SHP77 treated with DMSO at 0.1 percent for 48 hours (cell line): ENCODE data around the gene CLPSL1.
"Not testable (repeated sequence)": the region's sequence is repeated elsewhere in the genome, so short reads cannot be mapped to it uniquely, and the experiment has no call there.

Experiments
- DNase-seq: peaks from one replicate; lab custom pipeline; 2025; lab: John Stamatoyannopoulos, UW

CLPSL1 gene

DNA sequence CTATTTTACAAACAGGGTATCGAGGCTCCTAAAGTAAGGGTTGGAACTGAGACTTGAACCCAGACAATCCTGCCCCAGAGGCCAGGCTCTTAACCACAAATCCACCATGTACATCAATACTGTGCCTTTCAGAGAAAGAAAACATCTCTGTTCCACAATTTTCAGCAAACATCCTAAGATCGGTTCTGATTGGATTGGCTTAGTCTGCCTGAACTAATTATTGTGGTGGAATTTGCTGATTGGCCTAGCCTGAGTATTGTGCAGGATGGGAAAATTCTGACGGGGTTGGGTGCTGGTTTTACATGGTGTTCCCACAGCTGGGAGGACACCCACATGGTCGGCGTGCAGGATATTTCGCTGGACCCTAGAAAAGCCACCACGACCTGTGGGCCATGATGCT is at the start of gene CLPSL1:
Gene CLPSL1, plus strand, starts transcription at position 301 of the 400 bp plus-strand sequence. Its CDS starts 92 bp downstream, at position 393.
- DNase-seq: no peak

DNA sequence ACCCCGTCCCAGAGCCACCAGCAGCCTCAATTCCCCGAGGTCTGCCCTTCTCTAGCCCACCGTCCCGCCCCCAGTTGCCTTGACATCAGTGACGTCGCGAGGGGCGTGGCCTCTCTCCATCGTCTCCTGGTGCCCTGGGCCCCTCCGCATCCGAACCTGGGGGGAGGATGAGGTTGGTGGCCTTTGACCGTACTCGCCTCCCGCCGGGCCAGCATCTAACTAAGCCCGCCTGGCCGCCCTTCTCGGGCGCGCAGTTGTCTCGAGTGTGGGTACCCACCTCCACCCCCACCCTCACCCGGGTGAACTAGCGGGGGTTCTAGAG is 49.4 kb upstream of the CLPSL1 start:
- DNase-seq: peak; percentile 64

GRCh38 chr6:35731736-35732532 is 48.9 kb upstream of the CLPSL1 start:
- DNase-seq: peak; percentile 56

DNA sequence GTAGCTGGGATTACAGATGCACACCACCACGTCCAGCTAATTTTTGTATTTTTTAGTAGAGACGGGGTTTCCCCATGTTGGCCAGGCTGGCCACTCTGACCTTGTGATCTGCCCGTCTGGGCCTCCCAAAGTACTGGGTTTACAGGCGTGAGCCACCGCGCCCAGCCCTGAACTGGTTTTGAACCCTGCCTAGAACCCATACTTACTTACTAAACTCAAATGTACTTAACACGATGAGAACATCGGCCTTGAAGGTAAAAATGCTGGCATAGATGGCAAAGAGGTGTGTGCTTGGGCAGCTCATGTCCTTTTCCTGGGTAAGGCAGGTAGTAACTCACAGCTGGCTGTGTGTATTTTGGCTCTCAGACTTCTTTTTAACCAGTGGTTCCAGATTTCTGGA is 47.2 kb upstream of the CLPSL1 start:
- no peak for DNase-seq

DNA sequence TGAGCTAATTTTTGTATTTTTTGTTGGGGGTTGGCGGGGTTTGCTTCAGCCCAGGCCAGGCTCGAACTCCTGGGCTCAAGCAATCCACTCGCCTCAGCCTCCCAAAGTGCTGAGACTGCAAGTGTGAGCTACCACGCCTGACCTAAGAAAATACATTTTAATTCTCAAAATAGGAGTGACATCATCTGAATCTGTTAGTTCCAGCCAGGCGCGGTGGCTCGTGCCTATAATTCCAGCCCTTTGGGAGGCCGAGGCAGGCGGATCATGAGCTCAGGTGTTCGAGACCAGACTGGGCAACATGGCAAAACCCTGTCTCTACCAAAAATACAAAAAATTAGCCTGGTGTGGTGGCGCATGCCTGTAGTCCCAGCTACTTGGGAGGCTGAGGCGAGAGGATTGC is 46.5 kb upstream of the CLPSL1 start:
- DNase-seq: not testable (repeated sequence)

- DNase-seq: no peak
Observed at GRCh38 chr6:35735452-35735851, 45.4 kb upstream of the CLPSL1 start.

DNA sequence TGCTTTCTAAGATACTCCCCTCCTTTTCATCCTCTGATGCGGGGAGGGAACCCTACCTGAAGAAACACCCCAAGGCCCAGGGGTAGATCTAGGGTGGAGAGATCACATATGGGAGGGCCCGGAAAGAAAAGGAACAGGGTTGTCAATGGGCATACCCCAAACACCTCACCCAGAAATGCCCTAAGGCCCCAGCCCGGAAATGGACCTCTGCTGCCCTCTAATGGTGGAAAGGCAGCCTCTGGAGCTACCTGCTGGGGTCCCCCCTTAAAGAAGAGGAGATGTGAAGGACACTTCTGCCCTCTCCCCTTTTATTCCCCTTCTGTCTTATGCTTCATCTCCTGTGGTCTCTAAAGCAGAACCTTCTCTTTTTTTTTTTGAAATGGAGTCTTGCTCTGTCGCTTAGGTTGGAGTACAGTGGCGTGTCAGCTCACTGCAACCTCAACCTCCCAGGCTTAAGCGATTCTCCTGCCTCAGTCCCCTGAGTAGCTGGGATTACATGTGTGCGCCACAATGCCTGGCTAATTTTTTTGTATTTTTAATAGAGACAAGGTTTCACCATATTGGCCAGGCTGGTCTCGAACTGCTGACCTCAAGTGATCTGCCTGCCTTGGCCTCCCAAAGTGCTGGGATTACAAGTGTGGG is 44.4 kb upstream of the CLPSL1 start:
- DNase-seq: no peak

DNA sequence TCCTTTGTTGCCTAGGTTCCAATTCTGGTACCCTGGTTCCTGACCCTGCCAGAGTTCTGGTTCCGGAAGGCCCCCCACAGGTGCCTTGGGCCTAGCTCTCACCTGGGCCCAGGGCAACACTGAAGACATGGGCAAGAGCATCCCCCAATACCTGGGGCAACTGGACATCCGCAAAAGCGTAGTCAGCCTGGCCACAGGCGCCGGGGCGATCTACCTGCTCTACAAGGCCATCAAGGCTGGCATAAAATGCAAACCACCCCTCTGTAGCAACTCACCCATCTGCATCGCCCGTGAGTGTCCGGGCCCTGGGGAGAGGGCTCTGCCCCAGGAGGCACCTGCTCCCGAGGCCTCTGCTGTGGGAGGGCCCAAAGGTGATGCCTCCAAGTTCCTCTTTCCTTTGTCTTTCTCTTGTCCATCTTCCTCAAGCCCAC is 43.8 kb upstream of the CLPSL1 start, which contains the start of gene ARMC12:
Gene ARMC12, plus strand, starts transcription at position 51 of the 431 bp plus-strand sequence. Its CDS starts 77 bp downstream, at position 128.
- no peak for DNase-seq

- peak; percentile 80 for DNase-seq
Observed at GRCh38 chr6:35737413-35738211, 43.2 kb upstream of the CLPSL1 start.

DNA sequence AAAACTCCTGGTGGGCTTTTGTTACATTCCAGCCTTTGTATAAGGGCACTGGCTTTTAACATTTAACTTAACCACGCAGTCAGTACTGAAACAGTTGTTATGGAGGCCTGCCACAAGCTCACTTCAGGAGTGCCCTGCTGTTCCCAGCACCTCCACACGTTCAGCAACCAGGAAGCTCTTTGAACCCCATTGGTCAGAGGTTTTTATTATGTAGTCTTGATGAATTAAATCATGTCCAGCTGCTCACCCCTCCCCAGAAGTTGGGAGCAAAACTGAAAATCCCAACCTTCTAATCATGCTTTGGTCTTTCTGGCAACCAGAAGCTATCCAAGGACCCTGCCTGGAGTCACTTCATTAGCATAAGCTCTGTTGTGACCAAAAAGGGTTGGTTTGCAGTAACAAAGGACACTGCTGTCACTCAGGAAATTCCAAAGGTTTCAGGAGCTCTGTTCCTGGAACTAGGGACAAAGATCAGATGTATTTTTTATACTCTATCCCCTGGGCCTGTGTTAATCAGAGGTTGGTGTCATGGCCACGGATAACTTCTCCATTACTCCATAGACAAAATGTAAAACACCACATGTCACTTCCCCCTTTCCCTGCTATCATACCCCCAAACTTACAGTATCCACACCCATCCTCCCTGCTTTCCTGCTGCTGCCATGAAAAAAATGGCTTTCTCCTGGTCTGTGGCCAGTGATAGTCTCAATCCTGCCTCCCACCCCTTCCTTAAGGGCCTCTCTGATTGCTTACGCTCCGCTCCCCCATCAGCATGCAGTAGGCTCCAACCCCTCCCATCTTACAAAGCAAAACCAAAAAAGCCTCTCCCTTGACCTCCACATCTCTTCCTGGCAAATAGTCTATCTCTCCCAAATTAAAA is 40.9 kb upstream of the CLPSL1 start:
- no peak for DNase-seq

GRCh38 chr6:35742842-35743241 is 38.0 kb upstream of the CLPSL1 start:
- DNase-seq: no peak

- no peak for DNase-seq
Observed at GRCh38 chr6:35745509-35745908, 35.3 kb upstream of the CLPSL1 start.

- no peak for DNase-seq
Observed at GRCh38 chr6:35746516-35746915, 34.3 kb upstream of the CLPSL1 start.

DNA sequence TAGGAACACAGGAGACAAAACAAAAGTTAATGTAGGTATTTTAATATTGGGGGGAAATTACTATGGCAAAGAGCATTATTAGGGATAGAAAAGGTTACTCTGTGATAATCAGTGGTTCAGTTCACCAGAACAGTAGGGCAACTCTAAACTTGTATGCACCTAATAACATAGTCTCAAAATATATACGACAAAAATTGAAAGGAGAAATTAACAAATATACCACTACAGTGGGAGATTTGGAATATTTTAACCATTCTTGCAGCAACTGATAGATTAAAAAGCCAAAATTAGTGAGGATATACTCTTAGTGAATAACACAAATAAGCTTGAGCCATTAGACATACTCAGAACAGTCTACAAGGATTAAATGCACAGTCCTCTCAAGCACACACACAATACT is 32.9 kb upstream of the CLPSL1 start:
- no peak for DNase-seq

DNA sequence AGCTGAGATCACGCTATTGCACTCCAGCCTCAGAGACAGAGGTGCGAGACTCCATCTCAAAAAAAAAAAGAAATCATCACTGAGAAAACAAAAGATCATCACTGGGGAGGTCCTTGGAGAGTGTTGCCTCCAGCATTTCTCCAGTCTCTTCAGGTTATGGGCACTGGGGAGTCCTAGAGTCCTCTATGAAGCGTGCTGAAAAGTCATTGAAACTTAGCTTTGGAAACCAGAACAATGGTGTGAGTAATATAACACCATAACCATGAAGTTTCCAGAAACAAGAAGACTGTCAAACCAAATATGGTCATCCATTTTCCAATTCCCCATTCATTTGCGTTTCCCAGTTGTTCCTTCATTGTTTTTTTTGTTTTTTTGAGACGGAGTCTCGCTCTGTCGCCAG is 30.3 kb upstream of the CLPSL1 start:
- DNase-seq: no peak

- no peak for DNase-seq
Observed at GRCh38 chr6:35751594-35751993, 29.2 kb upstream of the CLPSL1 start.

DNA sequence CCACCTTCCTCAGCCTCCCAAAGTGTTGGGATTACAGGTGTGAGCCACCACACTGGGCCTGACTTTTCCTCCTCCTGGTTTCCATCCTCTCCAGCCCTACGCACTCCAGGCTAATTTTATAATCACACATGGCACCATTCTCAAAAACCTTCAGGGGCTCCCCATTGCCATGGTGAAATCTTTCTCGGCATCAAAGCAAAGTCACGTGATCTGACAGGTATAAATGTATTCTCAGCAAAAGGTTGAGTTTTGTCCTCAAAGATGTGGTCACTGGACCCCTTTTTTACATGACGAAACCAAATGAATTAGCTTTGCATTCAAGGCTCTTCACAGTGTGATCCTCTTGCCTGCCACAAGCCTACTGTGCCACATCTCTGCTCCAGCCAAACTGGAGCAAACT is 28.5 kb upstream of the CLPSL1 start:
- DNase-seq: no peak

DNA sequence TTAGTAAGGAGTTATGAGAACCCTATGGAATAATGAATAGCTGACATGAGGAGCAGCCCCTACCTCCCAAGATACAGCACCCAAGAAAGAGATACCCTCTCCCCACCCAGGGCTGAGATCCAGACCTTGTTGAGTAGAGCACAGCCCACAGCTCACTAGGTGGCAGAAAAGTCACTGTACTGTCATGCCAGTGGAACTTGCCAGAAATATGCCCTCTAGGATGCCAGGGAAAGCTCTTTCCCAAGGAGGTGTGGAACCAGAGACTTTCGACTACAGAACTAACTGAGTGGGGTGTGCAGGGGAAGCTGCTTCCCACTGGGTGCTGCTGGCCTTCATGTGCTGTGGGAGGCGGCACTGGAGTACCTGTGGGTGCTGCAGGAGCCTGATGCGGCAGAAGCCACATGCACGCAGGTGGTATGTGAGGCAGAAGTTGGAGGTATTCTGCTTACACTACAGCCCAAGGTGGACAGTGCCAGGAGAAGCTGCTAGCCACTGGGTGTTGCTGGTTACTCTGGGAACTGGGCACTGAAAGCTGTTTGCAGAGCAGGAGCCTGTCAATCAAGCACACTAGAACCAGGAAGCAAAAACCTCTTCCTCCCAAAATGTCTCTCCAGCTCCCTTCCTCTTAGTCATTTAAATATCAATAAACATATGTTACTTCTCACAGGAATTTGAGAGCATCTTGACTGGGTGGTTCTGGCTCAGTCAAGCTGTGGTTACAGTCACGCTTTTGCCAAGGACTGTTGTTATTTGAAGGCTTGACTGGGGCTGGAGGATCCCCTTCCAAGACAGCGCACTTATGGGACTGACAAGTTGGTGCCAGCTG is 26.2 kb upstream of the CLPSL1 start:
- no peak for DNase-seq

- DNase-seq: no peak
Observed at GRCh38 chr6:35755278-35755924, 25.4 kb upstream of the CLPSL1 start.

- peak; percentile 8 for DNase-seq
Observed at GRCh38 chr6:35757456-35758123, 23.2 kb upstream of the CLPSL1 start.
